Stomach (tissue), 9 donors: ENCODE measurements around the gene HSD17B11. TPM values are rescaled to one million over a fixed set of nuclear protein-coding genes. Genes with fewer than 3 reads are reported as not detected.
"Not testable (repeated sequence)": the region's sequence is repeated elsewhere in the genome, so short reads cannot be mapped to it uniquely, and the experiment has no call there.

Experiments used
- DNase-seq, 2 donors: peaks; one replicate each; pipeline versions ENCODE4 v3.0.0 to v3.0.0-alpha.2; 2013 to 2019
- H3K27ac ChIP-seq, 5 donors: fragments of 200-600 bp in 4 of 5; sonication (generic) in 4 of 5; one replicate each; pipeline ENCODE4 v1.5.1; 2013 to 2019; ENCODE audit warnings: mild to moderate bottlenecking in 1 of 5, moderate library complexity in 1 of 5
- H3K27me3 ChIP-seq, 3 donors: fragments of 200-600 bp; sonication (generic); one replicate each; pipeline ENCODE4 v1.5.1; 2017 to 2019; ENCODE audit warnings: mixed run types in 1 of 3
- H3K36me3 ChIP-seq, 4 donors: fragments of 200-600 bp; sonication (generic); 1 replicate in 3 of 4; 2 replicates in 1 of 4; pipeline ENCODE4 v1.5.1; 2016 to 2019
- H3K4me1 ChIP-seq, 4 donors: fragments of 200-600 bp; sonication (generic); one replicate each; pipeline ENCODE4 v1.5.1; 2016 to 2019
- H3K4me3 ChIP-seq, 4 donors: fragments of 200-600 bp; sonication (generic) in 3 of 4; one replicate each; pipeline ENCODE4 v1.5.1; 2016 to 2019; ENCODE audit warnings: mild to moderate bottlenecking in 1 of 4
- H3K9me3 ChIP-seq, 4 donors: fragments of 200-600 bp; sonication (generic); one replicate each; pipeline ENCODE4 v1.5.1; 2016 to 2019
- CTCF ChIP-seq, 7 experiments: fragments of 450-650 bp in 4 of 7; fragments of 200-600 bp in 3 of 7; sonication (generic) in 3 of 7; IDR thresholded peaks; one replicate each; pipeline ENCODE4 v1.5.1; 2016 to 2019; ENCODE audit warnings: antibody characterized with exemption in 7 of 7, control low read depth in 2 of 7, mild to moderate bottlenecking in 1 of 7
- EP300 ChIP-seq: sonication (generic); formaldehyde crosslinking; IDR thresholded peaks from one replicate; pipeline ENCODE4 v1.6.1; 2017; ENCODE audit warnings: antibody characterized with exemption
- POLR2A ChIP-seq, 4 donors: fragments of 450-650 bp; IDR thresholded peaks; one replicate each; pipeline ENCODE4 v1.6.1; 2016; ENCODE audit warnings: antibody characterized with exemption in 4 of 4, control low read depth in 2 of 4, mild to moderate bottlenecking in 1 of 4, moderate library complexity in 1 of 4
- POLR2AphosphoS5 ChIP-seq, 3 donors: sonication (generic); formaldehyde crosslinking; IDR thresholded peaks; one replicate each; pipeline ENCODE4 v1.6.1; 2016; ENCODE audit warnings: antibody characterized with exemption in 3 of 3
- WGBS, 5 donors: extraction: QIAGEN DNeasy Blood & Tissue Kit in 3 of 5; methylation state at CpG; one replicate each; pipeline versions ENCODE4 v1.1.5 to v1.1.7; 2013 to 2018; 5-methylcytosine and 5-hydroxymethylcytosine counted together
- intact Hi-C: fragments of 100-400 bp; cut with DNase I; formaldehyde crosslinking; loops from one replicate; pipeline ENCODE4 v1.15.1; 2023; ENCODE audit warnings: low total_unique reads
- polyA plus RNA-seq, 3 donors: library from polyadenylated mRNA; stranded (reverse); fragments of 200-250 nt; gene quantifications; one replicate each; pipeline ENCODE4 v1.2.3, GENCODE V29; 2013
- total RNA-seq, 5 donors: library from RNA; depleted of rRNA; stranded (reverse); fragments of >200 nt; gene quantifications; one replicate each; pipeline versions ENCODE4 v1.1.0 to v1.2.3, GENCODE V29; 2014 to 2016
- donor health status: healthy with polysubstance abuse.
- donor health status: Bipolar disorder and iron deficiency.
- donor health status: healthy.

The HSD17B11 gene
- total and polyA plus RNA-seq, 8 donors: 14.4 to 116 (median 55.8) TPM

DNA sequence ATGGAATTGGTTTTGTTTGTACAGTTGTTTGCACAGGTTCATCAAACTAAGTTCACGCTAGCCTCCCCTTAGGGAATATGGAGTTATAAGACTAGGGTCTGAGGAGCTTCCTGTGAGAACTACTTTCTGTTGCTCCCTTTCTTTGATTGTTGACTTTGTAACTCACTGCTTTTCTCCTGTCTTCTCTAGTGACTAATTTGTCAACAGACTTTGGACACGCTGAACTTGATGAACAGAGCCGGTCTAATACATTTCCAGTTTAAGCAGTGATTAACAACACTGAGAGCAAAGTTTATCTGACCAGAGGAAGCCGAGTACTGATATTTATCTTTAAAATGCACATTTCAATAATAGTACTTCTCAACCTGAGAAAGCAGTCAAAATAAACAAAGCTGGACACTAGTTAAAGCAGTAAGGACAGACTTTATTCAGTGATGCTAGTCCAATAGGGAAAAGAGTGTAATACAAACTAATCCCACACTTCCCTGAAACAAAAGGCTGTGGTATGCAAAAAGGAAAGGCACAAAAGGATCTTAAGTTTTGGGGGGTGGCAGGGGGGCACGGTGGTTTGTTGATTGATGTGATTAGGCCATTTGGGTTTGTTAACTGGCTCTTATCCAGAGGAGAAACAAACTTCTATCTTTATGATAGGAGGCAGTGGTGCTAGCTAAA, 28.7 kb upstream of the HSD17B11 start:
- 10 to 22% (median 18%) methylated on average over 5 of the region's 5 CpGs for WGBS, 5 donors
- H3K9me3 ChIP-seq: no peaks in the 10 kb centered on the region
- no peaks in the 10 kb centered on the region for H3K27me3 ChIP-seq
- intact Hi-C loops: no loop called here
- peak overlapping the region in 1 of 5 donors; percentile 31 for H3K27ac ChIP-seq
- TF ChIP-seq POLR2A (IDR thresholded peaks at IDR 0.05) (no peak), CTCF (IDR thresholded peaks at IDR 0.05) (no peak), EP300 (no peak), POLR2AphosphoS5 (IDR thresholded peaks at IDR 0.05) (no peak)
- peaks cover 21 to 42% (median 31%) of the 10 kb centered on the region in 4 donors for H3K4me1 ChIP-seq
- H3K4me3 ChIP-seq: no peak overlapping the region
- no peaks in the 10 kb centered on the region for H3K36me3 ChIP-seq
- no peak for DNase-seq

GRCh38 chr4:87418410-87418809, 27.4 kb upstream of the HSD17B11 start:
- H3K27ac ChIP-seq, intact Hi-C loops, H3K27me3 ChIP-seq, H3K36me3 ChIP-seq, DNase-seq, H3K4me3 ChIP-seq, H3K9me3 ChIP-seq: not testable (repeated sequence)
- WGBS, 5 donors: 94 to 97% (median 95%) methylated on average over 4 of the region's 4 CpGs
- peaks cover 10 to 29% (median 20%) of the 10 kb centered on the region in 4 donors for H3K4me1 ChIP-seq

DNA sequence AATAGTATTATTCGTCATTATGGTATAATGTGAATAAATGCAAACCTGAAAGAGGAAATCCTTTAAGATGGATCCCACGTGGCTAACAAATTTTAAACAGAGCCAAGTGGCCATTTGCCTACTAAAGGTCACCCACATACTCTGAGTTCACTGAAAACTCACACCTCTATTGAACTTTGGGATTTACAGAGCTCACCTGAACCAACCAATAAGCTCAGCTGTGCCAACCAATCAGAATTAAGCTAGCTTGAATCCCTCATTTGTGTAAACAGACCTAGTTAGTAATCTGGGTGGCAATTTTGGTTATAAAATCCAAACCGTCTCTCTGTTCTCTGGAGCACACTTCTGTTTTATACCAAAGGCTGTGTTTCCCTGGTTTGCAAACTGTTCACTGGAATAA, 26.0 kb upstream of the HSD17B11 start:
- no peak for DNase-seq
- Histone ChIP-seq H3K4me1 (peaks cover 7 to 23% (median 16%) of the 10 kb centered on the region in 4 donors), H3K27me3 (no peaks in the 10 kb centered on the region), H3K36me3 (no peaks in the 10 kb centered on the region), H3K4me3 (no peak overlapping the region), H3K9me3 (peaks cover 0 to 4% (median 1%) of the 10 kb centered on the region in 4 donors), H3K27ac (no peak overlapping the region)
- TF ChIP-seq CTCF (IDR thresholded peaks at IDR 0.05) (no peak), POLR2AphosphoS5 (IDR thresholded peaks at IDR 0.05) (no peak), POLR2A (IDR thresholded peaks at IDR 0.05) (no peak), EP300 (no peak)
- 40 to 54% (median 45%) methylated on average over 3 of the region's 3 CpGs for WGBS, 5 donors
- intact Hi-C loops: no loop called here

GRCh38 chr4:87414816-87415215, 23.8 kb upstream of the HSD17B11 start:
- H3K4me3 ChIP-seq: no peak overlapping the region
- H3K27ac ChIP-seq: no peak overlapping the region
- TF ChIP-seq CTCF (IDR thresholded peaks at IDR 0.05) (no peak), EP300 (no peak), POLR2AphosphoS5 (IDR thresholded peaks at IDR 0.05) (no peak), POLR2A (IDR thresholded peaks at IDR 0.05) (no peak)

GRCh38 chr4:87410679-87411078, 19.7 kb upstream of the HSD17B11 start:
- Histone ChIP-seq H3K27ac (no peak overlapping the region), H3K4me1 (peaks cover 0 to 24% (median 8%) of the 10 kb centered on the region in 4 donors), H3K36me3 (no peaks in the 10 kb centered on the region), H3K27me3 (no peaks in the 10 kb centered on the region), H3K9me3 (peaks cover 0 to 4% (median 1%) of the 10 kb centered on the region in 4 donors), H3K4me3 (no peak overlapping the region)
- no peak for DNase-seq
- TF ChIP-seq CTCF (IDR thresholded peaks at IDR 0.05) (no peak), POLR2A (IDR thresholded peaks at IDR 0.05) (no peak), POLR2AphosphoS5 (IDR thresholded peaks at IDR 0.05) (no peak), EP300 (no peak)
- intact Hi-C loops: no loop called here
- 88 to 96% (median 95%) methylated on average over 2 of the region's 2 CpGs for WGBS, 5 donors

More at GRCh38 chr4:87414816-87415215, 23.8 kb upstream of the HSD17B11 start:
- intact Hi-C loops: no loop called here
- H3K4me1 ChIP-seq: peaks cover 0 to 16% (median 8%) of the 10 kb centered on the region in 4 donors
- H3K27me3 ChIP-seq: no peaks in the 10 kb centered on the region
- no peak for DNase-seq
- H3K9me3 ChIP-seq: peaks cover 0 to 4% (median 1%) of the 10 kb centered on the region in 4 donors
- no peaks in the 10 kb centered on the region for H3K36me3 ChIP-seq
